ENCODE data around the gene PIP5K1A.

DNA sequence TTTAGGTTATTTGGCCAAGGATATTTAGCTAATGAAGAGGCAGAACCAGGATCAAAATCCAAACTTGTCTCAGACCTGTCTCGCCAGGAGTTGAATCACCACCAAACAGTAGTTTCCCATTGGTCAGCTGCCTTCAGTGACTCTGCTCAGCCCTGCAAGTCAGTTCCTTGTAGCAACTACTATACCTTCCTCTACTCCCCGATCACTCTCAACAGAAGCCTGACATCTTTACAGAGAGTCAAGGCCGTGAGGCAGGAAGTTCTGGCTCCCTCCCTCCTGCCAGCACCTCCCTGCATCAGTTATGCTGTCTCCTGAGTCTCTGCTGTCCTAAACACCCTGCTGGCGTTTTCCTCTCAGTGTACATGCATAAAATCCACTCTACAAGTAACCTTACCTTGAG, 69.4 kb downstream of the PIP5K1A start:
- no peak for TF ChIP-seq POLR2A (IDR thresholded peaks at IDR 0.05)
- TF ChIP-seq, protein P1, sequence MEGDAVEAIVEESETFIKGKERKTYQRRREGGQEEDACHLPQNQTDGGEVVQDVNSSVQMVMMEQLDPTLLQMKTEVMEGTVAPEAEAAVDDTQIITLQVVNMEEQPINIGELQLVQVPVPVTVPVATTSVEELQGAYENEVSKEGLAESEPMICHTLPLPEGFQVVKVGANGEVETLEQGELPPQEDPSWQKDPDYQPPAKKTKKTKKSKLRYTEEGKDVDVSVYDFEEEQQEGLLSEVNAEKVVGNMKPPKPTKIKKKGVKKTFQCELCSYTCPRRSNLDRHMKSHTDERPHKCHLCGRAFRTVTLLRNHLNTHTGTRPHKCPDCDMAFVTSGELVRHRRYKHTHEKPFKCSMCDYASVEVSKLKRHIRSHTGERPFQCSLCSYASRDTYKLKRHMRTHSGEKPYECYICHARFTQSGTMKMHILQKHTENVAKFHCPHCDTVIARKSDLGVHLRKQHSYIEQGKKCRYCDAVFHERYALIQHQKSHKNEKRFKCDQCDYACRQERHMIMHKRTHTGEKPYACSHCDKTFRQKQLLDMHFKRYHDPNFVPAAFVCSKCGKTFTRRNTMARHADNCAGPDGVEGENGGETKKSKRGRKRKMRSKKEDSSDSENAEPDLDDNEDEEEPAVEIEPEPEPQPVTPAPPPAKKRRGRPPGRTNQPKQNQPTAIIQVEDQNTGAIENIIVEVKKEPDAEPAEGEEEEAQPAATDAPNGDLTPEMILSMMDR (IDR thresholded peaks at IDR 0.05), result no peak
- no peak for TF ChIP-seq POLR2AphosphoS5 (IDR thresholded peaks at IDR 0.05)

Data from stomach (tissue), 4 donors.